ENCODE results near the gene IGFBP1. TPM values are rescaled to one million over a fixed set of nuclear protein-coding genes. Genes with fewer than 3 reads are reported as not detected.

IGFBP1 gene
- total RNA-seq, 1 donor from 2014 or later, result 0.30 TPM

DNA sequence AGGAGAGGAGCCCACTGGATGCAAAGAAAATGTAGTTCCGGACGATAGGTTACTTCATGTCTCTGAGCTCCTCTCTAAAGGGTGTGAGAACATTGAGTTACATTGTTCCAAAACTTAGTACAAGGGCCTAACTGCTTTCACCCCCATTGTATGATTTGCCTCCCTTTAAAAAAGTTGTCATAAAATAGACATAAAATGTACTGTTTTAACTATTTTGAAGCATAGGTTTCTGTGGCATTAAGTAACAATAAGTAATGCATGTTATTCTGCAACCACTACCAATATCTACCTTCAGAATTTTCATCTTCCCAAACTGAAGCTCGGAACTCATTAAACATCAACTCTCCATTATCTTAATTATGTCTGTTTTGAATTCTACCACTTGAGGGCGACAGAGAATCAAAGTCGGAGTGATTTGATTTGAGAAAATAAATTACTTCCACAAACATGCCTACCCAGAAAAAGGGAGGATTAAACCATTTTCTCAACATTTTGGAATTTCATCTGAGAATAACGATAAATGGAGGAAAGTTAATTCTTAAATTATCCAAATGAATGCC is 2.7 kb downstream of the IGFBP1 start:
- no peak overlapping the region for H3K27ac Mint-ChIP-seq (ENCODE audit: unreplicated experiment)
- DNase-seq (ENCODE audit: low spot score), result no peak
- H3K9me3 Mint-ChIP-seq (ENCODE audit: low read depth), result no peaks in the 10 kb centered on the region
- H3K27me3 Mint-ChIP-seq (ENCODE audit: low read depth), result no peaks in the 10 kb centered on the region
- TF ChIP-seq CTCF (IDR thresholded peaks at IDR 0.05), result peak; percentile 93
- H3K36me3 Mint-ChIP-seq (ENCODE audit: low read depth), result no peaks in the 10 kb centered on the region
- peaks cover 36% of the 10 kb centered on the region for H3K4me1 Mint-ChIP-seq (ENCODE audit: low read depth)
- H3K4me3 Mint-ChIP-seq (ENCODE audit: unreplicated experiment), result no peak overlapping the region

GRCh38 chr7:45891462-45892402 is 3.4 kb downstream of the IGFBP1 start:
- Mint-ChIP-seq H3K9me3 (ENCODE audit: low read depth) (no peaks in the 10 kb centered on the region), H3K36me3 (ENCODE audit: low read depth) (no peaks in the 10 kb centered on the region), H3K4me1 (ENCODE audit: low read depth) (peaks cover 30% of the 10 kb centered on the region), H3K27ac (ENCODE audit: unreplicated experiment) (no peak overlapping the region), H3K4me3 (ENCODE audit: unreplicated experiment) (no peak overlapping the region), H3K27me3 (ENCODE audit: low read depth) (no peaks in the 10 kb centered on the region)
- TF ChIP-seq CTCF (IDR thresholded peaks at IDR 0.05), result peak; percentile 32
- no peak for DNase-seq (ENCODE audit: low spot score)

GRCh38 chr7:45892407-45893035 is 4.2 kb downstream of the IGFBP1 start:
- no peaks in the 10 kb centered on the region for H3K36me3 Mint-ChIP-seq (ENCODE audit: low read depth)
- DNase-seq (ENCODE audit: low spot score), result no peak
- peaks cover 27% of the 10 kb centered on the region for H3K4me1 Mint-ChIP-seq (ENCODE audit: low read depth)
- no peak overlapping the region for H3K4me3 Mint-ChIP-seq (ENCODE audit: unreplicated experiment)
- H3K9me3 Mint-ChIP-seq (ENCODE audit: low read depth), result no peaks in the 10 kb centered on the region
- no peaks in the 10 kb centered on the region for H3K27me3 Mint-ChIP-seq (ENCODE audit: low read depth)
- H3K27ac Mint-ChIP-seq (ENCODE audit: unreplicated experiment), result no peak overlapping the region
- TF ChIP-seq CTCF (IDR thresholded peaks at IDR 0.05), result no peak

DNA sequence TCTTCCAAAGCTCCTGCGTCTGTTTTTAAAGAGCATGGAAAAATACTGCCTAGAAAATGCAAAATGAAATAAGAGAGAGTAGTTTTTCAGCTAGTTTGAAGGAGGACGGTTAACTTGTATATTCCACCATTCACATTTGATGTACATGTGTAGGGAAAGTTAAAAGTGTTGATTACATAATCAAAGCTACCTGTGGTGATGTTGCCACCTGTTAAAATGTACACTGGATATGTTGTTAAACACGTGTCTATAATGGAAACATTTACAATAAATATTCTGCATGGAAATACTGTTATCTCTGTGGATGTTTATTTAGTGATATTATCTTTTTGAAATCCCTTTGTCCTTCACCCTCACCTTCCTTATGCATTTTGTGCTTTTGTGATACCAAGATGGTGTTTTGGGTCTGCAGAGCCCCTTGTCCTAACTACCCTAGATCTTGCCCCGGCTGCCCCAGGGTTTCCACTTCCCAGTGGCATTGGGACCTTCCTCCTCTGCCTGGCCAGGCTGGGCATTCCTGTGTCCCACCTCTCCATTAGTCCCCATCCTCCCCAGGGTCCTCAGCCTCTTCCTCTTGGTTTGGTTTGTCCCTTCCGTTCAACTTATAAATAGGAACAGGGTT is 5.2 kb downstream of the IGFBP1 start:
- no peaks in the 10 kb centered on the region for H3K27me3 Mint-ChIP-seq (ENCODE audit: low read depth)

More for the DNA sequence above, 5.2 kb downstream of the IGFBP1 start:
- no peaks in the 10 kb centered on the region for H3K9me3 Mint-ChIP-seq (ENCODE audit: low read depth)
- peaks cover 18% of the 10 kb centered on the region for H3K4me1 Mint-ChIP-seq (ENCODE audit: low read depth)
- no peak overlapping the region for H3K27ac Mint-ChIP-seq (ENCODE audit: unreplicated experiment)
- no peak for TF ChIP-seq CTCF (IDR thresholded peaks at IDR 0.05)
- no peaks in the 10 kb centered on the region for H3K36me3 Mint-ChIP-seq (ENCODE audit: low read depth)
- no peak overlapping the region for H3K4me3 Mint-ChIP-seq (ENCODE audit: unreplicated experiment)
- DNase-seq (ENCODE audit: low spot score), result no peak

Measured in chondrocyte (in vitro differentiated cells).